ENCODE data around the gene USP17L5.
"Not testable (repeated sequence)": the region's sequence is repeated elsewhere in the genome, so short reads cannot be mapped to it uniquely, and the experiment has no call there.

The USP17L5 gene

GRCh38 chr4:9339103-9339502, at the start of gene USP17L5:
USP17L5 (plus strand) TSS chr4:9339403; CDS start chr4:9339403, 0 bp downstream.
- not testable (repeated sequence) for DNase-seq

- not testable (repeated sequence) for DNase-seq
These were observed 15.0 kb upstream of the USP17L5 start for GRCh38 chr4:9324191-9324590.

GRCh38 chr4:9324865-9325264, 14.3 kb upstream of the USP17L5 start, which contains the start of gene USP17L24:
USP17L24 (plus strand) TSS chr4:9325165; CDS start chr4:9325165, 0 bp downstream.
- not testable (repeated sequence) for DNase-seq

- DNase-seq = not testable (repeated sequence)
These were observed 9.6 kb upstream of the USP17L5 start, which contains the start of gene USP17L25 for GRCh38 chr4:9329611-9330010. USP17L25 (plus strand) TSS chr4:9329911; CDS start chr4:9329911, 0 bp downstream.

- DNase-seq = not testable (repeated sequence)
These were observed 4.8 kb upstream of the USP17L5 start, which contains the start of gene USP17L26 for GRCh38 chr4:9334358-9334757. USP17L26 (plus strand) TSS chr4:9334658; CDS start chr4:9334658, 0 bp downstream.

- DNase-seq = not testable (repeated sequence)
These were observed 4.6 kb downstream of the USP17L5 start, which contains the start of gene USP17L27 for GRCh38 chr4:9343848-9344247. USP17L27 (plus strand) TSS chr4:9344148; CDS start chr4:9344148, 0 bp downstream.

- not testable (repeated sequence) for DNase-seq
These were observed 9.4 kb downstream of the USP17L5 start, which contains the start of gene USP17L28 for GRCh38 chr4:9348593-9348992. USP17L28 (plus strand) TSS chr4:9348893; CDS start chr4:9348893, 0 bp downstream.

- not testable (repeated sequence) for DNase-seq
These were observed 11.7 kb downstream of the USP17L5 start for GRCh38 chr4:9350866-9351265.

- DNase-seq = not testable (repeated sequence)
These were observed 14.1 kb downstream of the USP17L5 start, which contains the start of gene USP17L29 for GRCh38 chr4:9353338-9353737. USP17L29 (plus strand) TSS chr4:9353638; CDS start chr4:9353638, 0 bp downstream.

GRCh38 chr4:9362829-9363228, 23.6 kb downstream of the USP17L5 start, which contains the start of gene USP17L30:
USP17L30 (plus strand) TSS chr4:9363129; CDS start chr4:9363129, 0 bp downstream.
- not testable (repeated sequence) for DNase-seq

- DNase-seq = not testable (repeated sequence)
These were observed 40.7 kb downstream of the USP17L5 start for GRCh38 chr4:9379881-9380280.

GRCh38 chr4:9381012-9381534, 41.9 kb downstream of the USP17L5 start:
- DNase-seq = peak in 1 of 4 experiments; percentile 38

GRCh38 chr4:9384126-9384525, 44.9 kb downstream of the USP17L5 start:
- DNase-seq = no peak

- DNase-seq = not testable (repeated sequence)
These were observed 49.8 kb downstream of the USP17L5 start for GRCh38 chr4:9389001-9389400.

Measured in activated CD4-positive, CD25-positive, alpha-beta regulatory T cell (primary cell).